ENCODE measurements around the gene RPP30.
A peak's percentile ranks its signal among the peaks of the same experiment; 100 is the strongest.
"Not testable (repeated sequence)": the region's sequence is repeated elsewhere in the genome, so short reads cannot be mapped to it uniquely, and the experiment has no call there.

Gene RPP30

GRCh38 chr10:90939648-90940047, 67.9 kb downstream of the RPP30 start:
- Histone ChIP-seq H3K27me3 (replicated peaks; ENCODE audit: control insufficient read depth, insufficient read depth, low read length) (no peaks in the 10 kb centered on the region), H3K4me3 (replicated peaks; ENCODE audit: low read depth, low read length) (no peak overlapping the region), H3K36me3 (ENCODE audit: control insufficient read depth, insufficient read depth, low read length) (no peaks in the 10 kb centered on the region)
- no peak for DNase-seq (ENCODE audit: extremely low read depth, insufficient read length)
- no peak for TF ChIP-seq CTCF (IDR thresholded peaks at IDR 0.05; ENCODE audit: insufficient read depth, low read length, poor library complexity, severe bottlenecking)

GRCh38 chr10:90942980-90943379, 71.2 kb downstream of the RPP30 start:
- not testable (repeated sequence) for H3K4me3 ChIP-seq (replicated peaks; ENCODE audit: low read depth, low read length); H3K27me3 ChIP-seq (replicated peaks; ENCODE audit: control insufficient read depth, insufficient read depth, low read length); H3K36me3 ChIP-seq (ENCODE audit: control insufficient read depth, insufficient read depth, low read length); DNase-seq (ENCODE audit: extremely low read depth, insufficient read length)

- Histone ChIP-seq H3K36me3 (ENCODE audit: control insufficient read depth, insufficient read depth, low read length) (no peaks in the 10 kb centered on the region), H3K4me3 (replicated peaks; ENCODE audit: low read depth, low read length) (no peak overlapping the region), H3K27me3 (replicated peaks; ENCODE audit: control insufficient read depth, insufficient read depth, low read length) (no peaks in the 10 kb centered on the region)
- no peak for TF ChIP-seq CTCF (IDR thresholded peaks at IDR 0.05; ENCODE audit: insufficient read depth, low read length, poor library complexity, severe bottlenecking)
- DNase-seq (ENCODE audit: extremely low read depth, insufficient read length) = no peak
Measured at GRCh38 chr10:90944749-90945148, 73.0 kb downstream of the RPP30 start.

GRCh38 chr10:90945491-90946070, 73.8 kb downstream of the RPP30 start:
- no peak for TF ChIP-seq CTCF (IDR thresholded peaks at IDR 0.05; ENCODE audit: insufficient read depth, low read length, poor library complexity, severe bottlenecking)
- DNase-seq (ENCODE audit: extremely low read depth, insufficient read length) = no peak
- Histone ChIP-seq H3K4me3 (replicated peaks; ENCODE audit: low read depth, low read length) (no peak overlapping the region), H3K27me3 (replicated peaks; ENCODE audit: control insufficient read depth, insufficient read depth, low read length) (no peaks in the 10 kb centered on the region), H3K36me3 (ENCODE audit: control insufficient read depth, insufficient read depth, low read length) (no peaks in the 10 kb centered on the region)

- DNase-seq (ENCODE audit: extremely low read depth, insufficient read length) = peak; percentile 19
- no peak for TF ChIP-seq CTCF (IDR thresholded peaks at IDR 0.05; ENCODE audit: insufficient read depth, low read length, poor library complexity, severe bottlenecking)
Measured at GRCh38 chr10:90947030-90947960, 75.5 kb downstream of the RPP30 start.

More at GRCh38 chr10:90947030-90947960, 75.5 kb downstream of the RPP30 start:
- no peaks in the 10 kb centered on the region for H3K36me3 ChIP-seq (ENCODE audit: control insufficient read depth, insufficient read depth, low read length)
- H3K4me3 ChIP-seq (replicated peaks; ENCODE audit: low read depth, low read length) = no peak overlapping the region
- H3K27me3 ChIP-seq (replicated peaks; ENCODE audit: control insufficient read depth, insufficient read depth, low read length) = no peaks in the 10 kb centered on the region
